GM19468 (cell line): ENCODE data around the gene CCDC158.
"Not testable (repeated sequence)": the region's sequence is repeated elsewhere in the genome, so short reads cannot be mapped to it uniquely, and the experiment has no call there.

Source experiments
- ATAC-seq: cut with Tn5 transposase; IDR thresholded peaks from one replicate; pipeline ENCODE4 v1.9.1; 2021; ENCODE audit warnings: mild to moderate bottlenecking, moderate library complexity, moderate number of reproducible peaks; ENCODE audit not compliant: unreplicated experiment; ENCODE audit errors: extremely low read depth

The CCDC158 gene

DNA sequence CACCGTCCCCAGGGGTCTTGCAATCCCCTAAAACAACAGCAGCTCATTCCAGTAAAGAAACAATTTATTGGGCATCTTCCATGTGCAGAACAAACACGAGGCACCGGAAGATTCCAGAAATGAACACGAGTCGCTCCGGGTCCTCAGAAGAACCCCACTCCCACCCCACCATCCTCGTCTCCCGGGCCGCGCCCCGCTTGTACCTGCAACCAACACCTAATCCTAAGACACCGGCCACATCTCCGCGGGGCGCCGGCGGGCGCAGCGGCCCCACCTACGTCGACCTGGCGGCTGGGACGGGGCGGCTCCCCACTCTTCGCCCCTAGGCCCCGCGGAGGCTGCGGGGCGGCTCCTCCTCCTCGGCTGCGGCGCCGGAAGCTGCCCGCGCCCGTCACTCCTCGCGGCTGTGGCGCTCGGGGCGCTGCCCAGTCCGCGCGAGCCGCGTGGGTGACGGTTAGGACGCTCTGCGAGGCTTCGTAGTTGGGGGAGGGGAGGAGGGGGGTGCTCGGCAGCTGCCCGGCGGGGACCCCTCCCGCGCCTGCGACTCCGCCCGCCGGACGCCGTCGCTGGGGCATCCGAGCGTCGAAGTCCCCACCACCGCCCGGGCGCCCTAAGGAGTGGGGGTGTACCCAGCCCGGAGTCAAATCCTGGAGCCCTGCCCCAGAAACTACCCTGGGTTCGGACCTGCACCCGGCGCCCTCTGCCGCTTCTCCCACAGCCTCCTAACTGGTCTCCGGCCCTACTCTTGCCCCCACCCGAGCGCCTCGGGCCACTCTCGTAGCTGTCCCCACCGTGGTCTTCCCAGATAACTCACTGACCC, at the start of gene CCDC158:
Gene CCDC158 (minus strand): TSS at position 380 of the 820 bp plus-strand sequence. CDS start 17,934 bp downstream, outside the sequence.
- ATAC-seq = no peak

DNA sequence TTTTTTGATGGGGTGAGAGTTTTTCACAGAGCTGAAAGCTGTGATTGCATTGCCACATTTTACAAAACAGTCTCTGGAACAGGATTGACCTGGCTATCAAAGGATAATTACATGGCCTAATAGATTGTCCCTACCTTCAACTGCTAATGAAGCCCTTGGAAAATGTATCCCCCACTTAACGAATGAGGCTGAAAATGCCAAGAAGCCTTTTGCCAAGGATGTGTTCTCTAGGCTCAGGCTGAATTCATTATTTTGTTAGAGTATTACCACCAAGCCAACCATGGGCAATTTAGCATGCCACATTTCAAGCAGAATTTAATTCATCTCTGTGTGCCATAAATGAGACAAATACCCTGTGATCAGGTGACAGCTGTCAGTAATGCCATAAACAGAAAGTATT, 49.6 kb upstream of the CCDC158 start:
- ATAC-seq = no peak

DNA sequence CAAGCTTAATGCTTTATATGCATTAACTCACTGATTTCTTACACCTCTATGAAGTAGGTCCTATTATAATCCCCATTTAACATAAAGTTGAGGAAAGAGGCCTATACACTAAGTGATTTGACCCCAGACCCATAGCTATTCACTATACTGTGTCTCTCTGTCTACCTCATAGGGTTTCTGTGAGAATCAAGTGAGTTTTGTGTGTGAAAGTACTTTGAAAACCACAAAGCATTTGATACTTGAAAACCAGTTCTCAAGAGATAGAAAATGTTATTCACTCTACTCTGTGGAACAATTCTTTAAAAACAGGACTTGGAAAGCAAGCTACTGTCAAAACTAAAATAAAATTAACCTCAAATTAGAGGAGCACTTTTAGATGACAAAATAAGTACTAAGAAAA, 49.1 kb upstream of the CCDC158 start:
- no peak for ATAC-seq

DNA sequence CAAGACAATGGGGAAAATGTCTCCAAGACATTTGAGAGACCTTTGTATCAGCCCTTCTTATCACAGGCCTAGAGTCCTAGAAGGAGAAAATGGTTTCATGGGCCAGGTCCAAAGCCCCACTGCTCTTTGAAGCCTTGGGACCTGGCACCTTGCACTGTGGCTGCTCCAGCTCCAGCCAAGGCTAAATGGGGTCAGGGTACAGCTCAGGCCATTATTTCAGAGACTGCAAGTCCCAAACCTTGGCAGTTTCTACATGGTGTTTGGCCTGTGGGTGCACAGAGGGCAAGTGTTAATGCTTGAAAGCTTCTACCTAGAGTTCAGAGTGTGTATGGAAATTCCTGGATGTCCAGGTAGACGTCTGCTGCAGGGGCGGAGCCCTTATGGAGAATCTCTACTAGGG, 42.6 kb upstream of the CCDC158 start:
- no peak for ATAC-seq

DNA sequence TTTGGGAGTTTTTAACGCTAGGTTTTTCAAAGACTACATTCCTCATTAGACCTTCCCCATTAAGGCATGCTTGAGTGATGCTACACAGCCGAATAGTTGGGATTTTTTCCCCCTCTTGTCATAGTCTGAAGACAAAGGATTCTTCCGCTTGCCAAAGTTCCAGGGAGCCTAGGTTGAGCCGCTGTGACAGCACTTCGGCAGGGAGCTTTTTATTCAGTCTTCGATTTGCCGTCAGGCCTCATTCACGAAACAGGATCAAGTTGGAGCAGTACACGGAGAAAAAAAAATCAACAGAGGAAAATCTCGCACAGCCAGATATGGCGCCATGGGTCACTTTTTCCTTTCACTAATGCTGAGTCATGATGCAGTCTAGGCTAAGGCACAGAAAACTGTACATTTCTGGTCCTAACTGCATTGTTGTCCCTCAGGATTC, 38.4 kb upstream of the CCDC158 start:
- no peak for ATAC-seq

GRCh38 chr4:76458825-76459224, 37.9 kb upstream of the CCDC158 start:
- no peak for ATAC-seq

DNA sequence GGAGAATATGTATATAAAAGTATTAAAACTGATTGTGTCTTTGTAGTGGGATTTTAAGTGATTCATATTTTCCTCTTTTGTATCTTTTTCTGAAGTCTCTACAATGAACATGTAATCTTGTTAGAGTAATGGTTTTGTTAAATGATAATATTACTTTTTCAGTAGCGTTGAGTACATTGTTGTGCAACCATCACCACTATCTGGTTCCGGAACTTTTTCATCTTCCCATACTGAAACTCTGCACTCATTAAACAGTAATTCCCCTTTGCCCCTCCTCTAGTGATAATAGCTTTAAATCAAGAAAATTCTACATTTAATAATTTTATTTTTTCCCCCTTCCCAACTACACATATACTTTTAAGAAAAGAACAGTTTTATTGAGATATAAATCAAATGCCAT, 37.4 kb upstream of the CCDC158 start:
- ATAC-seq = no peak

GRCh38 chr4:76457885-76458284, 36.9 kb upstream of the CCDC158 start:
- no peak for ATAC-seq

DNA sequence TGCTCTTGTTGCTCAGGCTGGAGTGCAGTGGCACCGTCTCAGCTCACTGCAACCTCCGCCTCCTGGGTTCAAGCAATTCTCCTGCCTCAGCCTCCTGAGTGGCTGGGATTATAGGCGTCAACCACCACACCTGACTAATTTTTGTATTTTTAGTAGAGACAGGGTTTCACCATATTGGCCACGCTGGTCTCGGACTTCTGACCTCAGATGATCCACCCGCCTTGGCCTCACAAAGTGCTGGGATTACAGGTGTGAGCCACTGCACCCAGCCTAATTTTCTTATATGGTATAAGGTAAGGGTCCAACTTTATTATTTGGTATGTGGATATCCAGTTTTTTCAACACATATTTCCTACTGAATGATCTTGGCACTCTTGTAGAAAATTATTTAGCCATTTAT, 33.1 kb upstream of the CCDC158 start:
- not testable (repeated sequence) for ATAC-seq

GRCh38 chr4:76453232-76453631, 32.3 kb upstream of the CCDC158 start:
- no peak for ATAC-seq

DNA sequence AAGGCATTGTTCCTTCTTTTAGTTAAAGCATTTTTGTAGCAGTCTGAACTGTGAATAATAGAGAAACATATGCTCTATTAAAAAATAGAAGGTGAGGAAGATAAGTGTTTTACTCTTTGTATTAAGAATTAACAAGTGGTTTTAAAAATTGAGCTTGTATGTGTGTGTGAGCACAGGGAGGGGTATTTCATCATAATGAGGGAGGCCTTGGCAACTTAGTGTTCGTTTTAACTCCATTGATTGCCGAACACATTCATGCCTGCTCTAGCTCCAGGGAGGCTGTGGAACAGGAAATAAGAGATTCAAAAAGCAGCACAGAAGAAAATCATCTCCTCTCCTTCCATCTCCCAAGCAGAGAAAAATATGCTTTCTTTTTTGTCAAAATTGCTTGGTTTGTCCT, 28.9 kb upstream of the CCDC158 start:
- no peak for ATAC-seq

DNA sequence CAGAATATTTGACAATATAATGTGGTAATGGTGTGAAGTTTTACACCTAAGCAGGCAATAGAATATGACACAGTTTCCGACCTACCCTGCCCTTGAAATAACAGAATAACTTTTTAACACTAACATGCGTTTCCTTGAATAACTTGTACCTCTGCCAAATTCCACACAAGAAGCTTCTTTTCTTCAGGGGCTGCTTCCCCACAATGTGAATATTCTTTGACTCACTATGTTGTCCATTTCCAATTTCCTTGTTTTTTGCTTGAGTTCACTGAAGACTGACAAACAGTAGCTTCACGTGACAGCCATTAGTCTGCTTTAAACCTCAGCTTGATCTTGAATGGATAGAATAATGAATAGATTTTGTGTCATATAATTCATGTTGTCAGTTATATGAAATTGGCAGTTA, 28.4 kb upstream of the CCDC158 start:
- no peak for ATAC-seq

DNA sequence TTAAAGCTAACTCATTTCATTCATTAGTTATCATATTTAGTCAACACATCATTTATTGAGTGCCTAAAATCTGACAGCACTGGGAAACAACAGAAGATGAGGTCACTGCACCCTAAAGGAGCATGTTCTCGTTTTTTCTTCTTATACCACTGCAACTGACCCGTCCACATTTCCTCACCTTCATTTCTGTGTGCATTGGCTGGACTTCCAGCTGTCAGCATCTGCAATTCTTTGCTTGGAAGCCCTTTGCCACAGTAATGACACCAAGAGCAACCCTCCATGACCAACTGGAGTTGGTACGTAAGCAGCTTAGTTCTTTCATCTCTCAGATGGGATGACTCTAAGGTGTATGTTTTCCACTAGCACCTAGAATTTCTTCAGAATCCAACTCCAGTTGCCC, 27.3 kb upstream of the CCDC158 start:
- no peak for ATAC-seq

DNA sequence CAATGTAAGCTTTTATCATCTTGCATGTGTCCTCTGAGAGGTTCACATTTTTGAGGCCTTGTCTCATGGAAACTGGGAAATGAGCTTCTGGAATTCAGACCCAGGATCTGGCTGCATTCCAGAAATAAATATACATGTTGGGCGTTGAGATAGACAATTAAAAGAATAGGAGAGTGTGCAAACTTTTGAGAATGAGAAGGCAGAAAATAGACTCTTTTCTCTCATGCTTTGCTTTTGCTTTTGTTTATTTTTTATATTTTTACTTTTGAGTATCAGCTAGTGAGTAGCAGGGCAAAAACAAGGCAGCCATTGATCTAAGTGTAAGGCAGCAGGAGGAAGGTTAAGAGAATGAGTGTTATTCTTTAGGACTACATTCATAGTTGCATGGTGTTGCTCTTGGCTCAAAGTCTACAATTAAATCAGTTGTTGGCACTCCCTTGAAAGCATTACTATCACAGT, 26.5 kb upstream of the CCDC158 start:
- ATAC-seq = no peak

DNA sequence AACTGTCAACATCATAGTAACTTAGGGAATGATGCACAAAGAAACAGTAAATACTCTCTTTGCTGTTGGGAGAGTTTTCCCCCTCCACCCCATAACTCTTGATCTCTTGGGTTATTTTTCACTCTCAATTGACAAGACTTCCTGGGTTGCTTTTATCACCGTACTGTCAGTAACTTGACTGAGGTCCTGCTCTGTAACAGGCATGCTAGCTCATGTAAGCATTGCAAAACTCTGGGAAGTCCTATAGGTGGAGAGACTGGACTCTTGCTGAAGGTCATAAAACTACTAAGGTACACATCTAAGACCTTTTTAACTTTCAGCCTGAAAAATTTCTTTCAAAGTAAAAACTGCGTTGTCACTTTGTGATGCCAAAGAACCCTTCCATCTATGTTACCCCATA, 25.0 kb upstream of the CCDC158 start:
- no peak for ATAC-seq

GRCh38 chr4:76443376-76443775, 22.4 kb upstream of the CCDC158 start:
- ATAC-seq = no peak

DNA sequence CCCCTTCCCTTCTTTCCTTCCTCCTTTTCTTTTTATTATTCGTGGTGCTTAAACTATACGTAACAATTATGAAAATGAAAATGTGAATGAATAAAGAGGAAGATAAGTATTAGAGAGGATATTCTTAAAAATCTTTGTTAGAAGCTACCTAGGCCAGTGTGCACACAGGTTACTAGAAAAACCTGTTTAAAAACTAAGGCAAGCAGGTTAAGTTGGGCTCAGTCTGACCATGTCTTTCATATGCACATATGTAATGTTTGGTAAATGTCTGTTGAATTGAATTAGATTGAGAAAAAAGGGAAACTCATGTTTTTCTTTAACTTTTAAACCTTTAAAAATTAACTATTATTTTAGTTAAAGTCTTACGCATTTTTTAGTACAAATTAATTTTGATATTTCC, 21.9 kb upstream of the CCDC158 start:
- ATAC-seq = no peak

DNA sequence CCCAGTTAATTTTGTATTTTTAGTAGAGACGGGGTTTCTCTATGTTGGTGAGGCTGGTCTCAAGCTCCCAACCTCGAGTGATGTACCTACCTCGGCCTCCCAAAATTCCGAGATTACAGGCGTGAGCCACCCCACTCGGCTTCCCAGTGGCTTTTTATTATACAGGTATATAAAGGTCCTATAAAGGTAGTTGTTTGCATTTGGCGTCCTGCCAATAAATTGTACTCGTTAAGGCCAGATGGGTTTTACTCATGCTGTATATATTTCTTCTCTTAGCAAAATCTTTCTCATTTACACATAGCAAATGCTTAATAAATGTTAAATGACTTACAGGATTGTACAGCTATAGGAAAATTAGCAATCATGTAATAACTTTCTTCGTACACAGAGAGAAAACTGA, 20.9 kb upstream of the CCDC158 start:
- ATAC-seq = no peak

- no peak for ATAC-seq
These were observed 18.6 kb upstream of the CCDC158 start for GRCh38 chr4:76439491-76439890.

DNA sequence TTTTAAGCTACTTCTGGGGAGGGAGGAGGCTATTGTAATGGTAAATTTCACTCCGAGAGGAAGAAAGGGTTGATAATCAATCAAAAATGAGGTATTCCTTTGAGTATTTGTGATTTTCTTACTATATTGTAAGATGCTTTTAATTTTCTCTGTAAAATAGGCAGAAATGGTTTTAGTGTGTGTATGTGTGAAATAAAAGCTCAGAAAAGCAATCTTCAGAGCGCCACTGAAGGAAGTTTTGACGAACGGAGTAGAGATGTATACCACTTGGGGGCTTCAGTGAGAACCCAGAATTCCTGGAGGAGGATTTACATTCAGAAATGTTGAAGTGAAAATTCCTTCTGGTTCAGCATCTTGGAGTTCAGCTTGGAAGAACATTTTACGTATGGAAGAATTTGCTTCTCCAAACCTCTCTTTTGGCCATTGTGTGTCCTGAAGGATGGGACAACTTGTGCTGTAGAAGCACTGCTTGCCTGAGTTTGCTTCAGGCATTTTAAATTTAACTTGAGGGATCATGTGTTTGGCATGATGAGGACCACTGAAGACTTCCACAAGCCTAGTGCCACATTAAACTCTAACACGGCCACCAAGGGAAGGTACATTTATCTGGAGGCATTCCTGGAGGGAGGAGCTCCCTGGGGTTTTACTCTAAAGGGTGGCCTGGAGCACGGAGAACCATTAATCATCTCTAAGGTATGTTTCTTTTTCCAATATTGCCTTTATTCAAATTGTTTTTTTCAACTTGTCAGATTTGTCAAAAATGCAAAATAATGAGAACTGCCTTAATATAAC, 14.8 kb upstream of the CCDC158 start:
- no peak for ATAC-seq

- no peak for ATAC-seq
These were observed 14.1 kb upstream of the CCDC158 start, which contains the start of gene SHROOM3 for GRCh38 chr4:76434901-76435527. TSS of gene SHROOM3 (plus strand) at chr4:76435229. CDS start at chr4:76436053, 824 bp downstream.
